Pancreas (tissue), 10 donors: ENCODE results near the gene MPP3. TPM values are rescaled to one million over a fixed set of nuclear protein-coding genes. Genes with fewer than 3 reads are reported as not detected.

Experiments
- ATAC-seq, 4 donors: fragments of 200-7000 bp; cut with Tn5 transposase; one replicate each; pipeline versions ENCODE4 v1.8.0 to v1.9.1; 2020; ENCODE audit warnings: mild to moderate bottlenecking in 4 of 4, moderate library complexity in 4 of 4
- DNase-seq, 6 donors: peaks; one replicate each; pipeline ENCODE4 v3.0.0-alpha.2; 2020
- FAIRE-seq: peaks from 2 replicates; lab custom pipeline; 2012; peaks lifted over from hg19 to GRCh38; lab: Jason Lieb, UNC
- H3K27ac ChIP-seq, 4 donors: fragments of 200-600 bp; sonication (generic); 1 replicate in 3 of 4; 2 replicates in 1 of 4; pipeline versions ENCODE4 v1.5.0 to v1.8.0; 2020
- H3K27me3 ChIP-seq, 4 donors: fragments of 200-600 bp; one replicate each; pipeline ENCODE4 v1.8.0; 2021
- H3K36me3 ChIP-seq, 3 donors: fragments of 200-600 bp; sonication (generic) in 1 of 3; one replicate each; pipeline versions ENCODE4 v1.5.0 to v1.8.0; 2020 to 2021
- H3K4me1 ChIP-seq, 3 donors: fragments of 200-600 bp; one replicate each; pipeline ENCODE4 v1.8.0; 2021
- H3K4me3 ChIP-seq, 4 donors: fragments of 200-600 bp; sonication (generic) in 2 of 4; one replicate each; pipeline versions ENCODE4 v1.5.0 to v1.8.0; 2020 to 2021
- H3K9me3 ChIP-seq, 4 donors: fragments of 200-600 bp; one replicate each; pipeline ENCODE4 v1.8.0; 2021
- CTCF ChIP-seq, 4 donors: fragments of 200-600 bp; sonication (generic) in 3 of 4; IDR thresholded peaks; one replicate each; pipeline versions ENCODE4 v1.5.0 to v1.8.0; 2021; ENCODE audit warnings: antibody characterized with exemption in 4 of 4
- WGBS, 2 donors: extraction: QIAGEN DNeasy Blood & Tissue Kit; methylation state at CpG; one replicate each; pipeline ENCODE4 v1.1.7; 2013; 5-methylcytosine and 5-hydroxymethylcytosine counted together
- intact Hi-C, 3 donors: fragments of 100-400 bp; cut with DNase I; formaldehyde crosslinking; loops; one replicate each; pipeline versions ENCODE4 v1.11.1 to v1.14.2; 2022
- polyA plus RNA-seq, 2 donors: library from polyadenylated mRNA; stranded (reverse); fragments of 200-250 nt; gene quantifications; one replicate each; pipeline ENCODE4 v1.2.3, GENCODE V29; 2013
- total RNA-seq, 6 donors: library from RNA; stranded (reverse); fragmentation: NEBNext Ultra II Directional in 4 of 6; extraction: Animal tissue kit (Norgen Biotek cat#: 25700) in 4 of 6; gene quantifications; one replicate each; pipeline versions ENCODE4 v1.2.1 to v1.2.4, GENCODE V29; 2021 to 2023
- donor health status: healthy with polysubstance abuse.
- donor health status: DM: no; HTN: no; CAD: no; lungs with moderate emphysema.
- donor health status: DM: no; HTN: no; CAD: no.
- donor health status: control.
- donor health status: control.
- donor health status: Bipolar disorder and iron deficiency.
- donor health status: DM: yes; HTN: yes; CAD: no.
- donor health status: DM: no; HTN: no; CAD: no.
- donor health status: DM: no; HTN: no; CAD: no.
- donor health status: DM: yes; HTN: yes; CAD: no.

MPP3 gene
- total and polyA plus RNA-seq, 8 donors, result 3.4 to 42.5 (median 6.1) TPM

GRCh38 chr17:43772877-43773648 lies 59.9 kb downstream of the MPP3 start:
- DNase-seq, result peak in 1 of 6 donors; percentile 31

DNA sequence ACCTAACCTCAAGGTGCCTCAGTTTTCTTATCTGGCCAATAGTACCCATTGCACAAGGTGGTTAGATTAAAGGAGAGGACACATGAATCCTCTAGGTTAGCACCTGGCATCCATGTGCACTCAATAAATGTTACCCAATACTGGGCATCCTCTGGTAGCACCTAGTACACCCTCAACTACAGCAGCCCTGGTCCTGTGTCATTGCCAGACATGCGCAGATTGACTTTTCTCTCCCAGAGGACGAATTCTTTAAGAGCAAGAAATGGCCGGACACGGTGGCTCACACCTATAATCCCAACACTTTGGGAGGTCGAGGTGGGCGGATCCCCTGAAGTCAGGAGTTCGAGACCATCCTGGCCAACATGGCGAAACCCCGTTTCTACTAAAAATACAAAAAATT lies 61.5 kb downstream of the MPP3 start:
- peaks cover 7 to 17% (median 9%) of the 10 kb centered on the region in 3 donors for H3K4me1 ChIP-seq
- no peak for FAIRE-seq
- intact Hi-C loops, result no loop called here

More at GRCh38 chr17:43772877-43773648, 59.9 kb downstream of the MPP3 start:
- Histone ChIP-seq H3K4me1 (peaks cover 13 to 30% (median 15%) of the 10 kb centered on the region in 3 donors), H3K27me3 (no peaks in the 10 kb centered on the region), H3K9me3 (no peaks in the 10 kb centered on the region), H3K36me3 (peaks cover 0 to 46% (median 22%) of the 10 kb centered on the region in 3 donors), H3K27ac (peak overlapping the region in 2 of 4 donors; percentile 41 to 53), H3K4me3 (no peak overlapping the region)
- ATAC-seq, result peak in 2 of 4 donors; percentile 3 to 39
- intact Hi-C loops, result no loop called here
- TF ChIP-seq CTCF (IDR thresholded peaks at IDR 0.05), result no peak
- WGBS, 2 donors, result 74 to 79% methylated on average over 9 to 10 of the region's 10 CpGs
- FAIRE-seq, result no peak

DNA sequence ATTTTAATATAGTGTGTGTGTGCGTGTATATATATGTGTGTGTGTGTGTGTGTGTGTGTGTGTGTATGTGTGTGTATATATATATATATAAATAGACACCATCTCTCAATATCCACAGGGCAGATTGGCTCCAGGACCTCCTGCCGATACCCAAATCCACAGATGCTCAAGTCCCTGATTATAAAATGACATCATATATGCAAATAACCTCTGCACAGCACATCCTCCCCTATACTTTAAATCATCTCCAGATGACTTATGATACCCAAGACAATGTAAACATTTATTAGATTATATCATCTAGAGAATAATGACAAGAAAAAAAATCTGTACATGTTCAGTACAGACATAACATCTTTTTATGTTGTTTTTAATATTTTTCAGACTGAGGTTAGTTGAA lies 62.0 kb downstream of the MPP3 start:
- ATAC-seq (no peak), FAIRE-seq (no peak)

More for the DNA sequence above, 61.5 kb downstream of the MPP3 start:
- ATAC-seq, result no peak
- TF ChIP-seq CTCF (IDR thresholded peaks at IDR 0.05), result no peak
- no peaks in the 10 kb centered on the region for H3K9me3 ChIP-seq
- H3K4me3 ChIP-seq, result no peak overlapping the region
- no peaks in the 10 kb centered on the region for H3K27me3 ChIP-seq
- no peak overlapping the region for H3K27ac ChIP-seq
- H3K36me3 ChIP-seq, result peaks cover 0 to 48% (median 22%) of the 10 kb centered on the region in 3 donors
- DNase-seq, result no peak
- WGBS, 2 donors, result 80 to 92% methylated on average over 9 of the region's 9 CpGs

GRCh38 chr17:43769859-43770258 lies 63.1 kb downstream of the MPP3 start:
- TF ChIP-seq CTCF (IDR thresholded peaks at IDR 0.05), result no peak
- Histone ChIP-seq H3K36me3 (peaks cover 0 to 53% (median 22%) of the 10 kb centered on the region in 3 donors), H3K4me3 (no peak overlapping the region), H3K9me3 (no peaks in the 10 kb centered on the region), H3K27ac (no peak overlapping the region), H3K27me3 (no peaks in the 10 kb centered on the region), H3K4me1 (peaks cover 7 to 15% (median 9%) of the 10 kb centered on the region in 3 donors)
- DNase-seq (no peak), FAIRE-seq (no peak), ATAC-seq (no peak)
- intact Hi-C loops, result no loop called here
- 95 to 97% methylated on average over 11 of the region's 11 CpGs for WGBS, 2 donors

More for the DNA sequence above, 62.0 kb downstream of the MPP3 start:
- peaks cover 7 to 15% (median 9%) of the 10 kb centered on the region in 3 donors for H3K4me1 ChIP-seq
- no peak overlapping the region for H3K27ac ChIP-seq
- no peak overlapping the region for H3K4me3 ChIP-seq
- H3K27me3 ChIP-seq, result no peaks in the 10 kb centered on the region
- no peaks in the 10 kb centered on the region for H3K9me3 ChIP-seq
- H3K36me3 ChIP-seq, result peaks cover 0 to 48% (median 22%) of the 10 kb centered on the region in 3 donors
- intact Hi-C loops, result no loop called here
- WGBS, 2 donors, result 96 to 100% methylated on average over 2 of the region's 2 CpGs
- no peak for TF ChIP-seq CTCF (IDR thresholded peaks at IDR 0.05)
- DNase-seq, result no peak

GRCh38 chr17:43769426-43769825 lies 63.5 kb downstream of the MPP3 start:
- DNase-seq, result peak in 1 of 6 donors; percentile 50
- TF ChIP-seq CTCF (IDR thresholded peaks at IDR 0.05), result no peak
- H3K9me3 ChIP-seq, result no peaks in the 10 kb centered on the region
- no peak overlapping the region for H3K27ac ChIP-seq
- WGBS, 2 donors, result 88 to 92% methylated on average over 16 of the region's 16 CpGs
- intact Hi-C loops, result no loop called here
- peaks cover 7 to 15% (median 9%) of the 10 kb centered on the region in 3 donors for H3K4me1 ChIP-seq
- no peaks in the 10 kb centered on the region for H3K27me3 ChIP-seq
- FAIRE-seq, result no peak
- no peak for ATAC-seq
- H3K4me3 ChIP-seq, result no peak overlapping the region
- H3K36me3 ChIP-seq, result peaks cover 0 to 49% (median 20%) of the 10 kb centered on the region in 3 donors
